Renal cortex interstitium (tissue), 11 donors: ENCODE measurements around the gene CLEC12A. TPM values are rescaled to one million over a fixed set of nuclear protein-coding genes. Genes with fewer than 3 reads are reported as not detected.
"Not testable (repeated sequence)": the region's sequence is repeated elsewhere in the genome, so short reads cannot be mapped to it uniquely, and the experiment has no call there.

Experiments used
- DNase-seq, 11 donors: peaks; one replicate each; pipeline ENCODE4 v3.0.0-alpha.2; 2013; ENCODE audit warnings: low read depth in 9 of 11, low spot score in 4 of 11; ENCODE audit errors: extremely low read depth in 1 of 11
- polyA plus RNA-seq, 3 donors: library from polyadenylated mRNA; unstranded; fragments of 120-200 nt; gene quantifications; one replicate each; pipeline ENCODE4 v1.2.1, GENCODE V29; 2013; ENCODE audit not compliant: insufficient read length in 3 of 3

CLEC12A gene
- polyA plus RNA-seq, 3 donors: 1.1 to 1.6 (median 1.3) TPM

GRCh38 chr12:9960590-9960989, 10.6 kb upstream of the CLEC12A start:
- no peak for DNase-seq

GRCh38 chr12:9961106-9961505, 10.1 kb upstream of the CLEC12A start:
- DNase-seq: no peak

GRCh38 chr12:9961901-9962300, 9.3 kb upstream of the CLEC12A start:
- no peak for DNase-seq

GRCh38 chr12:9969673-9970072, 1.5 kb upstream of the CLEC12A start:
- no peak for DNase-seq

GRCh38 chr12:9973949-9974348, 2.7 kb downstream of the CLEC12A start:
- DNase-seq: no peak

GRCh38 chr12:9974731-9975130, 3.5 kb downstream of the CLEC12A start:
- not testable (repeated sequence) for DNase-seq

GRCh38 chr12:9975614-9976013, 4.4 kb downstream of the CLEC12A start:
- no peak for DNase-seq

- DNase-seq: not testable (repeated sequence)
These were observed 5.4 kb downstream of the CLEC12A start for GRCh38 chr12:9976626-9977025.

GRCh38 chr12:9977916-9978315, 6.7 kb downstream of the CLEC12A start:
- DNase-seq: no peak

GRCh38 chr12:9980126-9980525, 8.9 kb downstream of the CLEC12A start:
- DNase-seq: no peak

GRCh38 chr12:9991876-9992275, 20.7 kb downstream of the CLEC12A start:
- DNase-seq: no peak

GRCh38 chr12:9992296-9992695, 21.1 kb downstream of the CLEC12A start:
- no peak for DNase-seq

- no peak for DNase-seq
These were observed 27.8 kb downstream of the CLEC12A start, which contains the start of gene CLEC1B for GRCh38 chr12:9999016-9999415. CLEC1B (minus strand) TSS chr12:9999121; CDS start chr12:9999100, 21 bp downstream.

- DNase-seq: no peak
These were observed 30.1 kb downstream of the CLEC12A start for GRCh38 chr12:10001171-10001776.

- no peak for DNase-seq
These were observed 41.6 kb downstream of the CLEC12A start for GRCh38 chr12:10012630-10013330.

GRCh38 chr12:10015450-10015849, 44.2 kb downstream of the CLEC12A start:
- DNase-seq: no peak

GRCh38 chr12:10016881-10017280, 45.7 kb downstream of the CLEC12A start:
- no peak for DNase-seq

GRCh38 chr12:10018386-10018785, 47.2 kb downstream of the CLEC12A start:
- DNase-seq: no peak

- no peak for DNase-seq
These were observed 50.1 kb downstream of the CLEC12A start for GRCh38 chr12:10021342-10021741.

GRCh38 chr12:10025236-10025635, 54.0 kb downstream of the CLEC12A start:
- no peak for DNase-seq

- DNase-seq: not testable (repeated sequence)
These were observed 55.5 kb downstream of the CLEC12A start for GRCh38 chr12:10026666-10027065.
